Memory B cell (primary cell): ENCODE measurements around the gene KCNIP2.
A peak's percentile ranks its signal among the peaks of the same experiment; 100 is the strongest.
"Not testable (repeated sequence)": the region's sequence is repeated elsewhere in the genome, so short reads cannot be mapped to it uniquely, and the experiment has no call there.

Experiments
- ATAC-seq: fragments of 150-1000 bp; cut with Tn5 transposase; 2 replicates; pipeline ENCODE4 v1.10.0; 2021; ENCODE audit warnings: low read depth, mild to moderate bottlenecking, moderate library complexity
- DNase-seq, 2 donors: peaks; one replicate each; pipeline ENCODE4 v3.0.0; 2022; ENCODE audit warnings: low spot score in 2 of 2
- H3K27ac Mint-ChIP-seq: one replicate; pipeline ENCODE4 v1.8.0; 2022; ENCODE audit warnings: mild to moderate bottlenecking, moderate library complexity, mixed read lengths
- H3K27me3 Mint-ChIP-seq: one replicate; pipeline ENCODE4 v1.8.0; 2022; ENCODE audit warnings: mixed read lengths
- H3K36me3 Mint-ChIP-seq: one replicate; pipeline ENCODE4 v1.8.0; 2022; ENCODE audit warnings: mild to moderate bottlenecking, mixed read lengths
- H3K4me1 Mint-ChIP-seq: one replicate; pipeline ENCODE4 v1.8.0; 2022; ENCODE audit warnings: mixed read lengths
- H3K4me3 Mint-ChIP-seq: one replicate; pipeline ENCODE4 v1.8.0; 2022; ENCODE audit warnings: mild to moderate bottlenecking, moderate library complexity, mixed read lengths
- H3K9me3 Mint-ChIP-seq: one replicate; pipeline ENCODE4 v1.8.0; 2022; ENCODE audit warnings: mixed read lengths

KCNIP2 gene

GRCh38 chr10:101803511-101803910 lies 40.1 kb downstream of the KCNIP2 start:
- DNase-seq (no peak), ATAC-seq (no peak)
- H3K4me1 Mint-ChIP-seq: peaks cover 10% of the 10 kb centered on the region
- no peaks in the 10 kb centered on the region for H3K9me3 Mint-ChIP-seq
- H3K4me3 Mint-ChIP-seq: no peak overlapping the region
- no peaks in the 10 kb centered on the region for H3K27me3 Mint-ChIP-seq
- H3K27ac Mint-ChIP-seq: no peak overlapping the region
- peaks cover 28% of the 10 kb centered on the region for H3K36me3 Mint-ChIP-seq

GRCh38 chr10:101797403-101798059 lies 46.1 kb downstream of the KCNIP2 start:
- Mint-ChIP-seq H3K27ac (no peak overlapping the region), H3K36me3 (peaks cover 40% of the 10 kb centered on the region), H3K4me1 (peaks cover 7% of the 10 kb centered on the region), H3K27me3 (no peaks in the 10 kb centered on the region), H3K4me3 (no peak overlapping the region), H3K9me3 (no peaks in the 10 kb centered on the region)
- DNase-seq (no peak), ATAC-seq (no peak)

- H3K27ac Mint-ChIP-seq: no peak overlapping the region
- no peaks in the 10 kb centered on the region for H3K9me3 Mint-ChIP-seq
- H3K4me3 Mint-ChIP-seq: no peak overlapping the region
- ATAC-seq (no peak), DNase-seq (no peak)
- no peaks in the 10 kb centered on the region for H3K27me3 Mint-ChIP-seq
- H3K36me3 Mint-ChIP-seq: peaks cover 28% of the 10 kb centered on the region
- no peaks in the 10 kb centered on the region for H3K4me1 Mint-ChIP-seq
These were observed 50.1 kb downstream of the KCNIP2 start for GRCh38 chr10:101793526-101793925.

- Mint-ChIP-seq H3K27me3 (no peaks in the 10 kb centered on the region), H3K36me3 (peaks cover 32% of the 10 kb centered on the region), H3K4me3 (no peak overlapping the region), H3K9me3 (no peaks in the 10 kb centered on the region), H3K27ac (no peak overlapping the region), H3K4me1 (peaks cover 8% of the 10 kb centered on the region)
- DNase-seq (no peak), ATAC-seq (no peak)
These were observed 53.9 kb downstream of the KCNIP2 start for GRCh38 chr10:101789686-101790085.

- peaks cover 13% of the 10 kb centered on the region for H3K4me1 Mint-ChIP-seq
- ATAC-seq, H3K4me3 Mint-ChIP-seq, H3K27ac Mint-ChIP-seq, H3K9me3 Mint-ChIP-seq, DNase-seq, H3K27me3 Mint-ChIP-seq: not testable (repeated sequence)
- H3K36me3 Mint-ChIP-seq: peaks cover 29% of the 10 kb centered on the region
These were observed 54.4 kb downstream of the KCNIP2 start for GRCh38 chr10:101789231-101789630.

- no peaks in the 10 kb centered on the region for H3K9me3 Mint-ChIP-seq
- no peak for ATAC-seq
- peak overlapping the region; percentile 72 for H3K27ac Mint-ChIP-seq
- no peaks in the 10 kb centered on the region for H3K27me3 Mint-ChIP-seq
- peaks cover 20% of the 10 kb centered on the region for H3K36me3 Mint-ChIP-seq
- no peak overlapping the region for H3K4me3 Mint-ChIP-seq
- peaks cover 35% of the 10 kb centered on the region for H3K4me1 Mint-ChIP-seq
- no peak for DNase-seq
These were observed 57.8 kb downstream of the KCNIP2 start for GRCh38 chr10:101785801-101786200.

GRCh38 chr10:101784558-101784957 lies 59.0 kb downstream of the KCNIP2 start:
- Mint-ChIP-seq H3K9me3 (no peaks in the 10 kb centered on the region), H3K27me3 (no peaks in the 10 kb centered on the region), H3K36me3 (peaks cover 20% of the 10 kb centered on the region), H3K4me3 (no peak overlapping the region), H3K27ac (peak overlapping the region; percentile 61), H3K4me1 (peaks cover 35% of the 10 kb centered on the region)
- DNase-seq (no peak), ATAC-seq (no peak)

GRCh38 chr10:101783736-101784118 lies 59.9 kb downstream of the KCNIP2 start:
- Mint-ChIP-seq H3K4me3 (peak overlapping the region; percentile 99), H3K4me1 (peaks cover 42% of the 10 kb centered on the region), H3K27ac (peak overlapping the region; percentile 61), H3K27me3 (peaks cover 5% of the 10 kb centered on the region), H3K36me3 (peaks cover 17% of the 10 kb centered on the region), H3K9me3 (no peaks in the 10 kb centered on the region)
- no peak for ATAC-seq
- no peak for DNase-seq

GRCh38 chr10:101782811-101783735 lies 60.5 kb downstream of the KCNIP2 start, which contains the start of gene NPM3:
Gene NPM3, minus strand, starts transcription at chr10:101783446. Its CDS starts 56 bp downstream, at chr10:101783390.
- peaks cover 17% of the 10 kb centered on the region for H3K36me3 Mint-ChIP-seq
- peak; percentile 47 to 59 for DNase-seq
- H3K27ac Mint-ChIP-seq: peak within 1 kb of the TSS; percentile 61

GRCh38 chr10:101781984-101782810 lies 61.4 kb downstream of the KCNIP2 start:
- no peaks in the 10 kb centered on the region for H3K9me3 Mint-ChIP-seq
- H3K4me3 Mint-ChIP-seq: peak overlapping the region; percentile 99
- no peak for DNase-seq
- peaks cover 47% of the 10 kb centered on the region for H3K4me1 Mint-ChIP-seq
- no peak overlapping the region for H3K27ac Mint-ChIP-seq
- H3K36me3 Mint-ChIP-seq: peaks cover 12% of the 10 kb centered on the region
- H3K27me3 Mint-ChIP-seq: peaks cover 14% of the 10 kb centered on the region
- no peak for ATAC-seq

More at GRCh38 chr10:101782811-101783735, 60.5 kb downstream of the KCNIP2 start, which contains the start of gene NPM3:
- peaks cover 6% of the 10 kb centered on the region for H3K27me3 Mint-ChIP-seq
- peak within 1 kb of the TSS; percentile 99 for H3K4me3 Mint-ChIP-seq
- ATAC-seq: peak; percentile 61
- no peaks in the 10 kb centered on the region for H3K9me3 Mint-ChIP-seq
- H3K4me1 Mint-ChIP-seq: peaks cover 43% of the 10 kb centered on the region

- peaks cover 19% of the 10 kb centered on the region for H3K27me3 Mint-ChIP-seq
- H3K27ac Mint-ChIP-seq: no peak overlapping the region
- peaks cover 50% of the 10 kb centered on the region for H3K4me1 Mint-ChIP-seq
- H3K36me3 Mint-ChIP-seq: peaks cover 10% of the 10 kb centered on the region
- ATAC-seq (no peak), DNase-seq (no peak)
- H3K4me3 Mint-ChIP-seq: peak overlapping the region; percentile 99
- H3K9me3 Mint-ChIP-seq: no peaks in the 10 kb centered on the region
These were observed 62.0 kb downstream of the KCNIP2 start for GRCh38 chr10:101781655-101781983.

GRCh38 chr10:101780818-101781654 lies 62.6 kb downstream of the KCNIP2 start:
- H3K27me3 Mint-ChIP-seq: peaks cover 20% of the 10 kb centered on the region
- H3K27ac Mint-ChIP-seq: no peak overlapping the region
- no peaks in the 10 kb centered on the region for H3K9me3 Mint-ChIP-seq
- peaks cover 48% of the 10 kb centered on the region for H3K4me1 Mint-ChIP-seq
- peaks cover 7% of the 10 kb centered on the region for H3K36me3 Mint-ChIP-seq
- H3K4me3 Mint-ChIP-seq: peak overlapping the region; percentile 43
- peak; percentile 69 to 74 for DNase-seq
- ATAC-seq: peak; percentile 51

- H3K27ac Mint-ChIP-seq: no peak overlapping the region
- H3K9me3 Mint-ChIP-seq: no peaks in the 10 kb centered on the region
- ATAC-seq: no peak
- peaks cover 20% of the 10 kb centered on the region for H3K27me3 Mint-ChIP-seq
- H3K36me3 Mint-ChIP-seq: peaks cover 4% of the 10 kb centered on the region
- DNase-seq: no peak
- peak overlapping the region; percentile 86 for H3K4me3 Mint-ChIP-seq
- peaks cover 45% of the 10 kb centered on the region for H3K4me1 Mint-ChIP-seq
These were observed 63.3 kb downstream of the KCNIP2 start for GRCh38 chr10:101780187-101780817.
